A673 (cell line): ENCODE results near the gene SUCLG2. TPM values are rescaled to one million over a fixed set of nuclear protein-coding genes. Genes with fewer than 3 reads are reported as not detected.

Experiments used
- BruUV-seq: library from RNA; stranded (reverse); fragments of 400-500 nt; replicated peaks from 2 replicates; lab custom pipeline; 2021; lab: Mats Ljungman, UMichigan
- CTCF ChIA-PET: fragments of 300-600 bp; sonication (Branson Sonifier 250); formaldehyde crosslinking; loops from one replicate; lab custom pipeline; 2022; ENCODE audit warnings: antibody characterized with exemption; lab: Charles Lee
- POLR2A ChIA-PET: fragments of 300-600 bp; sonication (Branson Sonifier 250); formaldehyde crosslinking; loops from one replicate; lab custom pipeline; 2022; ENCODE audit warnings: antibody characterized with exemption; ENCODE audit not compliant: low non-redundant PET; lab: Charles Lee
- DNase-seq: peaks from one replicate; pipeline ENCODE4 v3.0.0-alpha.2; 2015; ENCODE audit warnings: low spot score
- H3K27ac ChIP-seq: fragments of 200-600 bp; sonication (generic); 2 replicates; pipeline ENCODE4 v1.5.1; 2016; ENCODE audit warnings: mixed run types, low read depth, mild to moderate bottlenecking, mixed read lengths, antibody characterized with exemption, low read length; ENCODE audit not compliant: poor library complexity, severe bottlenecking
- H3K27me3 ChIP-seq: fragments of 200-600 bp; sonication (generic); replicated peaks from 2 replicates; pipeline ENCODE4 v1.6.1; 2017; ENCODE audit warnings: mixed run types, low read depth, mild to moderate bottlenecking, mixed read lengths, antibody characterized with exemption, low read length; ENCODE audit not compliant: insufficient read depth, poor library complexity
- H3K36me3 ChIP-seq: fragments of 200-600 bp; sonication (generic); 2 replicates; pipeline ENCODE4 v1.6.1; 2016; ENCODE audit warnings: mixed run types, mild to moderate bottlenecking, mixed read lengths, antibody characterized with exemption, low read length; ENCODE audit not compliant: insufficient read depth, poor library complexity, severe bottlenecking
- H3K4me1 ChIP-seq: fragments of 200-600 bp; sonication (generic); 2 replicates; pipeline ENCODE4 v1.6.1; 2017; ENCODE audit warnings: mixed run types, mild to moderate bottlenecking, mixed read lengths, antibody characterized with exemption, low read length; ENCODE audit not compliant: insufficient read depth, poor library complexity, severe bottlenecking
- H3K4me3 ChIP-seq: fragments of 200-600 bp; sonication (generic); 2 replicates; pipeline ENCODE4 v1.5.1; 2016; ENCODE audit warnings: low read depth, mixed run types, mild to moderate bottlenecking, mixed read lengths, low read length; ENCODE audit not compliant: poor library complexity, severe bottlenecking
- H3K9me3 ChIP-seq: fragments of 200-600 bp; sonication (generic); 2 replicates; pipeline ENCODE4 v1.6.1; 2016; ENCODE audit warnings: mixed run types, low read depth, mild to moderate bottlenecking, mixed read lengths, antibody characterized with exemption, low read length; ENCODE audit not compliant: poor library complexity, severe bottlenecking
- EZH2 ChIP-seq: fragments of 200-600 bp; sonication (generic); IDR thresholded peaks from 2 replicates; pipeline ENCODE4 v1.6.1; 2017; ENCODE audit warnings: borderline replicate concordance, low read depth, mild to moderate bottlenecking, mixed read lengths, antibody characterized with exemption, low read length; ENCODE audit not compliant: poor library complexity, severe bottlenecking
- intact Hi-C: fragments of 100-400 bp; cut with micrococcal nuclease; formaldehyde crosslinking; loops from one replicate; pipeline ENCODE4 v1.10.0; 2022; ENCODE audit not compliant: unreplicated experiment
- total RNA-seq: library from RNA; stranded (reverse); gene quantifications from 2 replicates; pipeline ENCODE4 v1.2.3, GENCODE V29; 2021
- TF ChIP-seq, protein P1 (sequence below): fragments of 300-800, 200-600 bp; sonication (generic); conservative IDR thresholded peaks from 2 replicates; pipeline ENCODE4 v1.5.1; 2017; ENCODE audit warnings: low read depth, mild to moderate bottlenecking, antibody characterized with exemption, low read length, moderate library complexity, mixed read lengths

Gene SUCLG2
- total RNA-seq, 1 experiment from 2014 or later = 7.4 TPM

DNA sequence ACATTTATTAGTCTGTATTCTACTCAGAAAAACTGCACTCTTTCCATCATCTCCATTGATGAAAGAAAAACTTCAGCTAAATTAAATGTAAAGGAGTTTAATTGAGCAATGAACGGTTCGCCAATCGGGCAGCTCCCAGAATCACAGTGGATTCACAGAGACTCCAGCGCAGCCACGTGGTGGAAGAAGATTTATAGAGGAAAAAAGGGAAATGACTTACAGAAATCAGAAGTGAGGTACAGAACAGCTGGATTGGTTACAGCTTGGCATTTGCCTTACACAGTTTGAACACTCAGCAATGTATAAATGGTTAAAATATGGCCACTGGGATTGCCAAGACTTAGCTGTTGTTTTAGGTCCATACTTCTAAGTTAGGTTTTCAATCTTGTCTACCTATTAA, 2.8 kb upstream of the SUCLG2 start:
- no peak for DNase-seq
- Histone ChIP-seq H3K4me1 (no peaks in the 10 kb centered on the region), H3K4me3 (no peak overlapping the region), H3K27ac (no peak overlapping the region), H3K9me3 (no peaks in the 10 kb centered on the region), H3K27me3 (no peaks in the 10 kb centered on the region), H3K36me3 (no peaks in the 10 kb centered on the region)
- CTCF ChIA-PET = no interaction called here
- no TSS peak for BruUV-seq
- intact Hi-C loops = no loop called here
- TF ChIP-seq, protein P1, sequence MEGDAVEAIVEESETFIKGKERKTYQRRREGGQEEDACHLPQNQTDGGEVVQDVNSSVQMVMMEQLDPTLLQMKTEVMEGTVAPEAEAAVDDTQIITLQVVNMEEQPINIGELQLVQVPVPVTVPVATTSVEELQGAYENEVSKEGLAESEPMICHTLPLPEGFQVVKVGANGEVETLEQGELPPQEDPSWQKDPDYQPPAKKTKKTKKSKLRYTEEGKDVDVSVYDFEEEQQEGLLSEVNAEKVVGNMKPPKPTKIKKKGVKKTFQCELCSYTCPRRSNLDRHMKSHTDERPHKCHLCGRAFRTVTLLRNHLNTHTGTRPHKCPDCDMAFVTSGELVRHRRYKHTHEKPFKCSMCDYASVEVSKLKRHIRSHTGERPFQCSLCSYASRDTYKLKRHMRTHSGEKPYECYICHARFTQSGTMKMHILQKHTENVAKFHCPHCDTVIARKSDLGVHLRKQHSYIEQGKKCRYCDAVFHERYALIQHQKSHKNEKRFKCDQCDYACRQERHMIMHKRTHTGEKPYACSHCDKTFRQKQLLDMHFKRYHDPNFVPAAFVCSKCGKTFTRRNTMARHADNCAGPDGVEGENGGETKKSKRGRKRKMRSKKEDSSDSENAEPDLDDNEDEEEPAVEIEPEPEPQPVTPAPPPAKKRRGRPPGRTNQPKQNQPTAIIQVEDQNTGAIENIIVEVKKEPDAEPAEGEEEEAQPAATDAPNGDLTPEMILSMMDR = no peak
- POLR2A ChIA-PET = no interaction called here

DNA sequence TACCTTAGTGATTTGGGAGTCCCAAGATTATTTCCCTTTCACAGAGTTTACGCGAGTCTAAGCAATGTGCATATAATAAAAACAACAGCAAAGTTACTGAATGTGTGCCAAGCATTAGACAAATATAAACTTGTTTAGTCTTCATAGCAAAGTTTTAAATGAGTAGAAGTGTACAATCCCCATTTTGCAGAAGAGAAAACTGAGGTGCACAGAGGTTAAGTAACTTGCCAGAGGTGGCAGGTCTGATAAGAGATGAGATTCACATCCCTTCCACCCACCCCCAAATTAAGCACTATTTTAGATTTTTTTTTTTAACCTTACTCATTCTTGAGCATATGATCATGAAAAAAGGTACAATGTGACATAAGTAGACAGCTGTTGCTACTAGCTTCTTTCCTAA, 2.2 kb upstream of the SUCLG2 start:
- TF ChIP-seq, protein P1 = no peak
- no peak for TF ChIP-seq EZH2

DNA sequence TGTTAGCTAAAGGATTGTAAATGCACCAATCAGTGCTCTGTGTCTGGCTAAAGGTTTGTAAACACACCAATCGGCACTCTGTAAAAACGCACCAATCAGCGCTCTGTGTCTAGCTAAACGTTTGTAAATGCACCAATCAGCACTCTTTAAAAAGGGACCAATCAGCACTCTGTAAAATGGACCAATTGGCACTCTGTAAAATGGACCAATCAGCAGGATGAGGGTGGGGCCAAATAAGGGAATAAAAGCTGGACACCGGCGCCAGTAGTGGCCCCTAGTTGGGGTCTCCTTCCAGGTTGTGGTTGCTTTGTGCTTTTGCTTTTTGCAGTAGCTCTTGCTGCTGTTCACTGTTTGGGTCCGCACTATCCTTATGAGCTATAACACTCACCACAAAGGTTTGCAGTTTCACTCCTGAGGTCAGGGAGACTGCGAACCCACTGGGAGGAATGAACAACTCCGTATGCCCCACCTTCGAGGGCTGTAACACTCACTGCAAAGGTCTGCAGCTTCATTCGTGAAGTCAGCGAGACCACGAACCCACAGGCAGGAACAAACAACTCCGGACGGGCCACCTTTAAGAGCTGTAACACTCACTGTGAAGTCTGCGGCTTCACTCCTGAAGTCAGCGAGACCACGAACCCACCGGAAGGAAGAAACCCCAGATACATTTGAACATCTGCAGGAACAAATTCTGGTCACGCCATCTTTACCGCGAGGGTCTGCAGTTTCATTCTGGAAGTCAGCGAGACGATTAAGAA, 1.1 kb upstream of the SUCLG2 start:
- Histone ChIP-seq H3K4me1 (no peaks in the 10 kb centered on the region), H3K9me3 (no peaks in the 10 kb centered on the region), H3K36me3 (no peaks in the 10 kb centered on the region), H3K4me3 (no peak overlapping the region), H3K27me3 (no peaks in the 10 kb centered on the region), H3K27ac (no peak overlapping the region)
- no TSS peak for BruUV-seq
- no peak for TF ChIP-seq EZH2
- TF ChIP-seq, protein P1 = no peak
- ChIA-PET CTCF (no interaction called here), POLR2A (no interaction called here)
- DNase-seq = no peak
- intact Hi-C loops = no loop called here

More for the DNA sequence above, 2.2 kb upstream of the SUCLG2 start:
- no peaks in the 10 kb centered on the region for H3K36me3 ChIP-seq
- no peak for DNase-seq
- H3K4me1 ChIP-seq = no peaks in the 10 kb centered on the region
- CTCF ChIA-PET = no interaction called here
- no peaks in the 10 kb centered on the region for H3K9me3 ChIP-seq
- H3K4me3 ChIP-seq = no peak overlapping the region
- BruUV-seq = no TSS peak
- no peak overlapping the region for H3K27ac ChIP-seq
- intact Hi-C loops = no loop called here
- no peaks in the 10 kb centered on the region for H3K27me3 ChIP-seq
- POLR2A ChIA-PET = no interaction called here
